ENCODE data around the gene ADRA1B. TPM values are rescaled to one million over a fixed set of nuclear protein-coding genes. Genes with fewer than 3 reads are reported as not detected.

Gene ADRA1B
- total and polyA plus RNA-seq, 2 of the 8 experiments (the other 6 are each of a cell fraction or from before 2014, with no cell fraction given): not detected

GRCh38 chr5:159929176-159929575 lies 12.9 kb downstream of the ADRA1B start (continued):
- TF ChIP-seq, protein P1, sequence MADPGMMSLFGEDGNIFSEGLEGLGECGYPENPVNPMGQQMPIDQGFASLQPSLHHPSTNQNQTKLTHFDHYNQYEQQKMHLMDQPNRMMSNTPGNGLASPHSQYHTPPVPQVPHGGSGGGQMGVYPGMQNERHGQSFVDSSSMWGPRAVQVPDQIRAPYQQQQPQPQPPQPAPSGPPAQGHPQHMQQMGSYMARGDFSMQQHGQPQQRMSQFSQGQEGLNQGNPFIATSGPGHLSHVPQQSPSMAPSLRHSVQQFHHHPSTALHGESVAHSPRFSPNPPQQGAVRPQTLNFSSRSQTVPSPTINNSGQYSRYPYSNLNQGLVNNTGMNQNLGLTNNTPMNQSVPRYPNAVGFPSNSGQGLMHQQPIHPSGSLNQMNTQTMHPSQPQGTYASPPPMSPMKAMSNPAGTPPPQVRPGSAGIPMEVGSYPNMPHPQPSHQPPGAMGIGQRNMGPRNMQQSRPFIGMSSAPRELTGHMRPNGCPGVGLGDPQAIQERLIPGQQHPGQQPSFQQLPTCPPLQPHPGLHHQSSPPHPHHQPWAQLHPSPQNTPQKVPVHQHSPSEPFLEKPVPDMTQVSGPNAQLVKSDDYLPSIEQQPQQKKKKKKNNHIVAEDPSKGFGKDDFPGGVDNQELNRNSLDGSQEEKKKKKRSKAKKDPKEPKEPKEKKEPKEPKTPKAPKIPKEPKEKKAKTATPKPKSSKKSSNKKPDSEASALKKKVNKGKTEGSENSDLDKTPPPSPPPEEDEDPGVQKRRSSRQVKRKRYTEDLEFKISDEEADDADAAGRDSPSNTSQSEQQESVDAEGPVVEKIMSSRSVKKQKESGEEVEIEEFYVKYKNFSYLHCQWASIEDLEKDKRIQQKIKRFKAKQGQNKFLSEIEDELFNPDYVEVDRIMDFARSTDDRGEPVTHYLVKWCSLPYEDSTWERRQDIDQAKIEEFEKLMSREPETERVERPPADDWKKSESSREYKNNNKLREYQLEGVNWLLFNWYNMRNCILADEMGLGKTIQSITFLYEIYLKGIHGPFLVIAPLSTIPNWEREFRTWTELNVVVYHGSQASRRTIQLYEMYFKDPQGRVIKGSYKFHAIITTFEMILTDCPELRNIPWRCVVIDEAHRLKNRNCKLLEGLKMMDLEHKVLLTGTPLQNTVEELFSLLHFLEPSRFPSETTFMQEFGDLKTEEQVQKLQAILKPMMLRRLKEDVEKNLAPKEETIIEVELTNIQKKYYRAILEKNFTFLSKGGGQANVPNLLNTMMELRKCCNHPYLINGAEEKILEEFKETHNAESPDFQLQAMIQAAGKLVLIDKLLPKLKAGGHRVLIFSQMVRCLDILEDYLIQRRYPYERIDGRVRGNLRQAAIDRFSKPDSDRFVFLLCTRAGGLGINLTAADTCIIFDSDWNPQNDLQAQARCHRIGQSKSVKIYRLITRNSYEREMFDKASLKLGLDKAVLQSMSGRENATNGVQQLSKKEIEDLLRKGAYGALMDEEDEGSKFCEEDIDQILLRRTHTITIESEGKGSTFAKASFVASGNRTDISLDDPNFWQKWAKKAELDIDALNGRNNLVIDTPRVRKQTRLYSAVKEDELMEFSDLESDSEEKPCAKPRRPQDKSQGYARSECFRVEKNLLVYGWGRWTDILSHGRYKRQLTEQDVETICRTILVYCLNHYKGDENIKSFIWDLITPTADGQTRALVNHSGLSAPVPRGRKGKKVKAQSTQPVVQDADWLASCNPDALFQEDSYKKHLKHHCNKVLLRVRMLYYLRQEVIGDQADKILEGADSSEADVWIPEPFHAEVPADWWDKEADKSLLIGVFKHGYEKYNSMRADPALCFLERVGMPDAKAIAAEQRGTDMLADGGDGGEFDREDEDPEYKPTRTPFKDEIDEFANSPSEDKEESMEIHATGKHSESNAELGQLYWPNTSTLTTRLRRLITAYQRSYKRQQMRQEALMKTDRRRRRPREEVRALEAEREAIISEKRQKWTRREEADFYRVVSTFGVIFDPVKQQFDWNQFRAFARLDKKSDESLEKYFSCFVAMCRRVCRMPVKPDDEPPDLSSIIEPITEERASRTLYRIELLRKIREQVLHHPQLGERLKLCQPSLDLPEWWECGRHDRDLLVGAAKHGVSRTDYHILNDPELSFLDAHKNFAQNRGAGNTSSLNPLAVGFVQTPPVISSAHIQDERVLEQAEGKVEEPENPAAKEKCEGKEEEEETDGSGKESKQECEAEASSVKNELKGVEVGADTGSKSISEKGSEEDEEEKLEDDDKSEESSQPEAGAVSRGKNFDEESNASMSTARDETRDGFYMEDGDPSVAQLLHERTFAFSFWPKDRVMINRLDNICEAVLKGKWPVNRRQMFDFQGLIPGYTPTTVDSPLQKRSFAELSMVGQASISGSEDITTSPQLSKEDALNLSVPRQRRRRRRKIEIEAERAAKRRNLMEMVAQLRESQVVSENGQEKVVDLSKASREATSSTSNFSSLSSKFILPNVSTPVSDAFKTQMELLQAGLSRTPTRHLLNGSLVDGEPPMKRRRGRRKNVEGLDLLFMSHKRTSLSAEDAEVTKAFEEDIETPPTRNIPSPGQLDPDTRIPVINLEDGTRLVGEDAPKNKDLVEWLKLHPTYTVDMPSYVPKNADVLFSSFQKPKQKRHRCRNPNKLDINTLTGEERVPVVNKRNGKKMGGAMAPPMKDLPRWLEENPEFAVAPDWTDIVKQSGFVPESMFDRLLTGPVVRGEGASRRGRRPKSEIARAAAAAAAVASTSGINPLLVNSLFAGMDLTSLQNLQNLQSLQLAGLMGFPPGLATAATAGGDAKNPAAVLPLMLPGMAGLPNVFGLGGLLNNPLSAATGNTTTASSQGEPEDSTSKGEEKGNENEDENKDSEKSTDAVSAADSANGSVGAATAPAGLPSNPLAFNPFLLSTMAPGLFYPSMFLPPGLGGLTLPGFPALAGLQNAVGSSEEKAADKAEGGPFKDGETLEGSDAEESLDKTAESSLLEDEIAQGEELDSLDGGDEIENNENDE (IDR thresholded peaks at IDR 0.05; ENCODE audit: insufficient replicate concordance, low read length): no peak
- TF ChIP-seq BCL11A (IDR thresholded peaks at IDR 0.05; ENCODE audit: low read depth in 2 of 2, low read length in 2 of 2) (no peak), CREB1 (IDR thresholded peaks at IDR 0.05) (no peak), SIN3A (conservative IDR thresholded peaks at IDR 0.05 in 1 of 2, IDR thresholded peaks at IDR 0.05 in 1 of 2; ENCODE audit: low read depth in 1 of 2, low read length in 2 of 2) (no peak), ATF2 (IDR thresholded peaks at IDR 0.05; ENCODE audit: low read length) (no peak), CTBP2 (IDR thresholded peaks at IDR 0.05; ENCODE audit: borderline replicate concordance, insufficient read depth, insufficient read length, low read length) (no peak), FOSL1 (IDR thresholded peaks at IDR 0.05; ENCODE audit: insufficient read depth, low read depth, low read length) (no peak), CBX8 (IDR thresholded peaks at IDR 0.05; ENCODE audit: borderline replicate concordance, low read depth, low read length) (no peak), TEAD4 (IDR thresholded peaks at IDR 0.05; ENCODE audit: low read depth, low read length) (no peak)
